Coronary artery (tissue), 2 donors: ENCODE data around the gene SRC.
"Not testable (repeated sequence)": the region's sequence is repeated elsewhere in the genome, so short reads cannot be mapped to it uniquely, and the experiment has no call there.

Source experiments
- DNase-seq: peaks from one replicate; pipeline ENCODE4 v3.0.0-alpha.2; 2017; ENCODE audit warnings: low spot score
- H3K27ac ChIP-seq, 2 donors: fragments of 200-600 bp; sonication (generic); one replicate each; pipeline ENCODE4 v1.5.1; 2016 to 2019
- H3K4me3 ChIP-seq: fragments of 200-600 bp; sonication (generic); 2 replicates; pipeline ENCODE4 v1.5.1; 2016; ENCODE audit warnings: mild to moderate bottlenecking, moderate library complexity
- CTCF ChIP-seq: fragments of 200-600 bp; sonication (generic); IDR thresholded peaks from one replicate; pipeline ENCODE4 v1.5.1; 2019; ENCODE audit warnings: antibody characterized with exemption

SRC gene

GRCh38 chr20:37336369-37337207 lies 9.4 kb upstream of the SRC start:
- TF ChIP-seq CTCF = no peak
- Histone ChIP-seq H3K27ac (peak overlapping the region in 1 of 2 donors; percentile 1), H3K4me3 (peak overlapping the region; percentile 51)
- DNase-seq = no peak

- no peak for TF ChIP-seq CTCF
- DNase-seq = no peak
- H3K4me3 ChIP-seq = peak overlapping the region; percentile 51
- no peak overlapping the region for H3K27ac ChIP-seq
Observed at GRCh38 chr20:37337208-37337991, 8.5 kb upstream of the SRC start.

DNA sequence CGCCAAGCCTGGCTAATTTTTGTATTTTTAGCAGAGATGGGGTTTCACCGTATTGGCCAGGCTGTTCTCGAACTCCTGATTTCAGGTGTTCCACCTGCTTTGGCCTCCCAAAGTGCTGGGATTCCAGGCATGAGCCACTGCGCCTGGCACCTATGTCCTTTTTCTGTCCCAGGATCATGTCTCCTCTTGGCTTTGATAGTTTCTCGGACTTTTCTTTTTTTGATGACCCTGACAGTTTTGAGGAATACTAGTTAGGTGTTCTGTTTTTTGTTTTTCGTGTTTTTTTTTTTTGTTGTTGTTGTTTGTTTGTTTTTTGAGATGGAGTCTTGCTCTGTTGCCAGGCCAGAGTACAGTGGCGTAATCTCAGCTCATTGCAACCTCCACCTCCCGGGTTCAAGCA lies 7.6 kb upstream of the SRC start:
- not testable (repeated sequence) for H3K27ac ChIP-seq, H3K4me3 ChIP-seq, DNase-seq

DNA sequence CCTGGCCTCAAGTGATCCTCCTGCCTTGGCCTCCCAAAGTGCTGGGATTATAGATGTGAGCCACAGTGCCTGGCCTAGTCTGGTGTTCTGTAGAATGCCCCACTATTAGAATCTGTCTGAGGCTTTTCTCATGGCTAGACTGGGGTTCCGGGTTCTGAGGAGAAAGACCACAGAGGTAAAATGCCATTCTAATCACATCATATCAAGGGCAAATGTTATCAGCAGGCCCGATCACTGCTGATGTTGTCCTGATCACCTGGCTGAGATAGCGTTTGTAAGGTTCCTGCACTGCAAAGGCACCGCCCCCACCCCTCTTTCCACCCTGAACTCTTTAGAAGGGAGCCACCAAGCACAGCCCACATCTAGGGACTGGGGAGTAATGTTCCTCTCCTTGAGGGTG lies 6.7 kb upstream of the SRC start:
- Histone ChIP-seq H3K4me3 (no peak overlapping the region), H3K27ac (no peak overlapping the region)
- DNase-seq = no peak
- TF ChIP-seq CTCF = no peak

DNA sequence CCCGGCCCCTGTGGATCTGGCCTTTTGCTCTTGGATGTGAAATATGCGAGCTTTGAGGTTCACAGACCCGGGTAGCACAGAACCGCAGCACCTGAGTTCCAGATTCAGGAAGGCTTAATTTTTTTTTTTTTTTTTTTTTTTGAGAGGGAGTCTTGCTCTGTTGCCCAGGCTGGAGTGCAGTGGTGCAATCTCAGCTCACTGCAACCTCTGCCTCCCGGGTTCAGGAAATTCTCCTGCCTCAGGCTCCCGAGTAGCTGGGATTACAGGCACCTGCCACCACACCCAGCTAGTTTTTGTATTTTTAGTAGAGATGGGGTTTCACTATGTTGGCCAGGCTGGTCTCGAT lies 6.2 kb upstream of the SRC start:
- not testable (repeated sequence) for DNase-seq, H3K4me3 ChIP-seq, H3K27ac ChIP-seq

DNA sequence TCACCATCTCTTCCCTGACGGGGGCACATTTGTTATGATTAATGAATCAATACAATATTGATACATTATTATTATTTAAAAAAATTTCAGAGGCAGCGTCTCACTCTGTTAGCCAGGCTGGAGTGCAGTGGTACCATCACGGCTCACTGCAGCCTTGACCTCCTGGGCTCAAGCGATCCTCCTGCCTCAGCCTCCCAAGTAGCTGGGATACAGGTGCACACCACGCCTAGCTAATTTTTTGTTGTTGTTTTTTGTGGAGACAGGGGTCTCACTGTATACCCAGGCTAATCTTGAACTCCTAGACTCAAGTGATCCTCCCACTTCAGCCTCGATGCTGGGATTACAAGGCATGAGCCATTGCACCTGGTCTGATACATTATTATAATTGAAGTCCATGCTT lies 4.9 kb upstream of the SRC start:
- no peak for TF ChIP-seq CTCF
- H3K4me3 ChIP-seq = no peak overlapping the region
- H3K27ac ChIP-seq = no peak overlapping the region
- DNase-seq = no peak

GRCh38 chr20:37341632-37342031 lies 4.3 kb upstream of the SRC start:
- TF ChIP-seq CTCF = no peak
- H3K4me3 ChIP-seq = no peak overlapping the region
- no peak for DNase-seq
- no peak overlapping the region for H3K27ac ChIP-seq
